HG03439 (cell line): ENCODE data around the gene LRRTM4.

Experiments used
- ATAC-seq: cut with Tn5 transposase; IDR thresholded peaks from one replicate; pipeline ENCODE4 v1.9.1; 2021; ENCODE audit warnings: mild to moderate bottlenecking, moderate library complexity; ENCODE audit not compliant: unreplicated experiment

Gene LRRTM4

DNA sequence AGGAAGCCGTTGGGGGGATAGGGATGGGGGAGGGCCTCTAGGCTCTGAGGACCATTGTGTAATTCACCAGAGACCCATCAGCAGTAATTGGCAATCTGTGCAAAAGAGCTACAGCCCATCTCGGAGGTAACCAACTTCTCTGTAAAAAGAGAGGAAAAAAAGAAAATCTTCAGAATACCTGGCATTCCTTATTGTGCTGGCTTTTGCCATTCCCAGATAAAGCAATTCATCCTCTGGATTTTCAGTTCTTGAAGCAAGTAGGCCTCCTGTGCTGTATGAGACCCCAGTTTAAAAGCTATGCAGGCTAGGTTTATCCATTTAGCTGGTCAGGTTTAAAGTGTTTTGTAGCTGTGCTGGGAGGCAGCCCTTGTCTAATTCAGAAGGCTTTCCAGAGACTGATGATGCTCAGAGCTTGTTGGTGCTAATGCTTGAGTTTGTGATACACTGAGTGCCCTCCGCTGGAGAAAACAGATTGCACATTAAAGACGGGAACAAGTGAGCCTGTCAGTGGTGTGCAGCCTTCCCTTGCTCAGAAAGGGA lies at the start of gene LRRTM4:
Gene LRRTM4 (minus strand): TSS at position 446 of the 540 bp plus-strand sequence.
- no peak for ATAC-seq

DNA sequence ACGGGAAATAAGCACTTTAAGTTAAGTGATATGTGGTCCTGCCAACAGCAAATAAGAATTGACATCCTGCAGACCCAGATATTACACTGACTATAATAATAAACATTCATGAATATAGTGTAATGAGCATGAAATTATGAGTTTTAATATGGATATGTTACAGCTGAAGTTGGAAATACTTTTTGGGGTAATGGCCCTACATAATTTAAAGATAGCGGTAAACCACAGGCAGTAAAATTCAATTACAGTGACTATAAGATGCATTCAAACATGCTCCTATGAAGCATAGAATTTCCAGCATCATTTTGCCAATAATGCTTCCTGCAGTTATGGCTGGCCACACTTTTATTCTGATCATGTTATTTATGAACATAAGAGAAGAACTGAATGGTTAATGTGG lies 49.4 kb upstream of the LRRTM4 start:
- ATAC-seq: no peak

DNA sequence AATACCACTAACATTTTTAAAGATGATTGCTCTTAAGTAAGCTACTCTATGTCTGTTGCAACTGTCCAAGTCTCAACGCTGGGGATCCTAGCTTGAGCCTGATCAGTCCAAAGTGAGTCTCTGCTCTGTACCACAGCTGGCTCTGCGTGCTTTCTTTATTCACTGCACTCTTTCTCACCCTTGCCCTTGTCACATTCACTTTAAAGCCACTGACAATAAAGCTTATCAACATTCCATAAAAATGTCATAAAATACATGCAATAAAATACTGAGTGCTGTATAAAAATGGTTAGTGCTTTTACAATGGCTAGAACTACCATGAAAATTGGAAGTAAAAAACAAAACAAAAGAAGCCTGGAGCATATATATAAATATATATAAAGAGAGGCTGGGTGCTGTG lies 45.5 kb upstream of the LRRTM4 start:
- no peak for ATAC-seq

DNA sequence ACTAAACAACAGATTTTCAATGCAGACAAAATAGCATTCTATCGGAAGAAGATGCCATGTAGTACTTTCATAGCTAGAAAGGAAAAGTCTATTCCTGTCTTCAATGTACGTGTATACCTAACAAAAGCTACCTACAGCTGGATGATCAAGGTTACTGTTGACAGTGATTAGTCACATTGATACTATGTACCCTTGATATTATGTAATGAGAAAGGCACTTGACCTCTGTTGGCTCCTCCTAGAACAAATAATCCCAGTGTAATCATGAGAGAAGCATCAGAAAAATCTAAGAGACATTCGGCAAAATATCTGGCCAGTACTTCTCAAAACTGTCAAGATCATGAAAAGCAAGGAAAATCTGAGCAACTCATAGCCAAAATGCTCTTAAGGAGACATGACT lies 44.4 kb upstream of the LRRTM4 start:
- no peak for ATAC-seq

DNA sequence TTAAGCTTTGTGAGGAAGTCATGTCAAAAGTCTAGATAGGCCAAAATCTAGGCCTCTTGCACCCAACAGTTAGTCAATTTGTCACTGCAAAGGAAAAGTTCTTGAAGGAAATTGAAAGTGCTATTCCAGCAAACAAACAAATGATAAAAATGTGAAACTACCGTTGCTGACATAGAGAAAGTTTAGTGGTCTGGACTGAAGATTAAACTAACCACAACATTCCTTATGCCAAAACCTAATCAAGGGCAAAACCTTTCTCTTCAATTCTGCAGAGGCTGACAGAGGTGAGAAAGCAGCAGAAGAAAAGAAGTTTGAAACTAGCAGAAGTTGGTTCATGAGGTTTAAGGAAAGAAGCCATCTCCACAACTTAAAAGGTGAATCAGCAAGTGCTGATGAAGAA lies 44.0 kb upstream of the LRRTM4 start:
- no peak for ATAC-seq

DNA sequence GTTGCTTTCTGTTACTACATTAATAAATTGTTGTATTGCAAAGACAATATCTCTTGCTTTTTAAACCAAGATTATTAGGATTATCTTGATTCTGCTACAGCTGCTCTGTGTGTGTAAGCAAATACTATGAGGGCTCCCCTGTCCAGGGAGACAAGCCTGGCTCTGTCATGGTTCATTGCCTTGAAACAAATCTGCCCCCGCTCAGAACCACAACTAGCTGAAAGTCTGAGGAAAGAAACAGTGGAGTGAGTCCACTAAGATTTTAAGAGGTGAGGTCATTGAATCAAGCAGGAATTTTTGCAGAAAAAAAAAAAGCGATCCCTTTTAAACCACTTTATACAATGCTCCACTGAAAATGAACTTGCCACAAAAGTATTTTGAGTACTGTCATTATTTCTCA lies 30.8 kb upstream of the LRRTM4 start:
- ATAC-seq: no peak

DNA sequence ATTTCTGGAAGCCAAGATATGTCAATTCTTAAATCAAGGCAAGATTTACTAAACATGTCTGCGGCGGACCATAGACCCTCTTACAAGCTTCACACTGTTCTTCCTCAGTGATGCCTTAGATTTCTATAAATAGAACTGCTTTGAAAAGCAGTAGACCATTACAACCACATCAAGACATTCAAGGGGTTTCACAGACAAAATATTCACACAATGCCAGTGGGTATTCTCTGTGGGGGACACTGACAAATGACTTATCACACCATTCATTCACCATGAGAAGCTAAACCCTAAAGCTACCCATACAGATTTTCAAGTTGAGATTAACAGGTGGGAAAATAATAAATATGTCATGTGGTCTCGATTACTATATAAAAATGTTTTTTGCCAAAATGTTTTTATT lies 15.9 kb upstream of the LRRTM4 start:
- no peak for ATAC-seq

DNA sequence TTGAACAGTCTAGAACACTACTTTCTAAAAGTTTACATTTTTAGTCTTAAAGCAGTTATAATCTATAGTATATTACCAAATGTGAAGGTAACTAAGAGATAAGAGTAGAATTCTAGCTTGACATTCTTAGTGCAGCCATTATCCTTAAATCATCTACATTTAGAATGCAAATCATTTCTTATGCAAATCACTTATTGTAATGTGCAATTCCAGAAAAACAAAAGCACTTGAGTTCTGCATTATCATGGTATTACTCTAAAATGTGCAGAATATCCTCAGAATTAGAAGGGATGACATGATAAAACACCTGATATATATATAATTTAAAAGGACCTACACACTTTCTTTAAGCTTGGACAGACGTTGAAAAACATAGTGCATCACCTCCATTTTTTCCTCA lies 712 bp upstream of the LRRTM4 start:
- ATAC-seq: no peak

DNA sequence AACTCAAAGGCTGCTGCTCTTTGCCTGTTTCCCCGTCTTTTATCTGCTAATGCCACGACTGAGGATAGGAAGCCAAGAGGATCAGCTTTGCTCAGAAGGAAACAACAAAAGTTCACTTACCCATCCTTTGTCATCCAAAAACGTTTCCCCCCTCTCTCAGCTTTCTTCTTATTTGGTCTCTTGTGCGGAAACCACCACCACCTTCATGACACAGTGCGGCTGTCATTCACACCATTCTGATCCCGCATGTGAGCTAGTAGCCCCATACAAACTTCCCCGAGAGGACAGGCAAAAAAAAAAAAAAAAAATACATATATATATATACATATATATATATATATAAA lies 656 bp downstream of the LRRTM4 start:
- ATAC-seq: no peak

DNA sequence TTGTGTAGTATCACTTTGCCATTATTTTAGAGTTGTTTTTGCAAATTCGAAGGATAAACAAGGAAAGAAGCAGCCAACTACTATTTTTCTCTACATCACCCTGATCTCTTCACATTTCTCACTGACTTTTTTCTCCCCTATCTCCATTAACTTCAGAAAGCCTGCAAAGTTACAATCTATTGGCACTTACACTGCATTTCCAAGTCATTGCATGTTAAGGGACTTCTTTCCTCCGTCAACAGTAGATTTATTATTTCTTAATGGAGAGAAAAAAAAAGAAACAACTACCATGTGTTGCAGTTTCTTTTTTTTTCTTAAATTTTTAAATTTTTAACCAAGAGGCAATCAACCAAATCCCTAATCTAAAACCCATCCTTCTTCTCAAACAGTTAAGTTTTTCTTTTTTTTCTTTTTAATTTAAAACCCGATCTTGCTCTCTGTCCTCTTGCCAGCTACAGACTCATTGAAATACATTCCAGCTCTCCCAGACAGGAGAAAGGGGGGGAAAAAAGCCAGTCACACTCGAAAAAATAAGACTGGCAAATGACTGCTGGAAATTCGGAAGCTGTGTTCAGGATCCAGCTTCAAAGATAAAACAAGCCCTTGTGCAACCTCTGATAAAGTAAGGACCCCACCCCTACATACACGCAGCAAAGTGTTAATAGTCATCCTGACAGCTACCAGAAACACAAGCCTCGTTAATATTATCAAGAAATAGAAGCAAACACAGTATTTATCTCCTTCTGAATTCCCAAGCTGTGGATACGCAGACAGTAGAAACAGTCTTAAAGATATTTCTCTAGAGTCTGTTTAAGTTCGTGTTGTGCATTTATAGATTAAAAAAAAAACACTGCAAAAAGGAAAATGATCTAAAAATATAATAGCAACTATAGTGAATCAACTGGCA lies 1.3 kb downstream of the LRRTM4 start:
- ATAC-seq: no peak

DNA sequence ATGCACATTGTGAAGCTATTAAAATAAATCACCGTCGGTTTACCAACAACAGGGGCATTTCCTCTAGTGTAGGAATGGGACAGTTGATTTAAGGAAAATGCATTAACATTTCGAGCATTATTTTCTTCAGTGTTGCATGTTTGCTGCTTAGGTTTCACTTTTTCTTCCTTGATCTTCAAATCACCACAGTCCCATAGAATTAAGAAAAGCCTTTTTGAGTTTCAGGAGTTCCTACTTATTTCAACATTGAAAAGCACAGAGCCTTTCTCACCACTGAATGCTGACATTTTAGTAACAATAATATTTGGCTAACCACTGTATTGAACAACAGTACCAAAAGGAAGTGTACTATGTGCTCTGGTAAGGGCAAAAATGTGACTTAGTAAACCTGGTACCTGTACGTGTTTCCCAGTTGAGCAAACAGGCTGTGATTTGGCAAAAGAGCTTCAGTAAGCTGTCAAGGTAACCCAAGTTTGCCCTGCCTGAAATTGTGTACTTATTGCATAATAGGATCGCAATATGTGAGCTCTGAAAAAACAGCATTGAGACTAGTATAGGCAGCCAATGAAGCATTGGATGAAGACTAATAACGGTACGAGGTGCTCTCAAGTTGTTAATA lies 2.2 kb downstream of the LRRTM4 start:
- no peak for ATAC-seq

DNA sequence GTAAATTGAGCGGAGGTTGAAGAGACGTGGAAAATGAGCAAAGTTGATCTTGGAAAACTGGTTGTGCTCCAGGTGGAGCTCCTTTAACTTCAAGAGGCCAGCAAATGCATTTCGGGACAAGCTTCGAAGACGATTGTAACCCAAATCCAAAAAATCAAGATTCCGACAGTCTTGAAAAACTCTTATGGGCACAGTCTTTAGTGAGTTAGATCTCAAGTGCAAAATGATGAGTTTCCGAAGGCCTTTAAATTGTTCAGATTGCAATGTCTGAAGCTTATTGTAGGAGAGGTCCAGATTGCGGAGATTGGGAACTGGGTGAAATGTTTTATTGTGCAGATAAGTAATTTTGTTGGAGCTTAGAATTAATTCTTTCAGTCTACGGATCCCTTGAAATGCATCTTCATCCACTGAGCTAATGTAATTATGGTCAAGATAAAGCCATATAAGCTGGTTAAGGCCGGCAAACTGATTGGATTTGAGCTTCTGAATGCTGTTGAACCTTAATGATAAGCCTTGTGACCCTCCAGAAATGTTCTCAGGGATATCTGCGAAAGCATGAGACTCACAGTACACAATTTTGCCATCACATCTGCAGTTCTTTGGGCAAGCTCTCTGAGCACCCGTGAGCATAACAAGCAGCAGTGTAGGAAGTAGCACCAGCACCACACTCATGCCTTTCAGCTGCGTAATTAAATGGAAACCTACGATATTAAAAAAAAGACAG lies 2.9 kb downstream of the LRRTM4 start:
- ATAC-seq: no peak

DNA sequence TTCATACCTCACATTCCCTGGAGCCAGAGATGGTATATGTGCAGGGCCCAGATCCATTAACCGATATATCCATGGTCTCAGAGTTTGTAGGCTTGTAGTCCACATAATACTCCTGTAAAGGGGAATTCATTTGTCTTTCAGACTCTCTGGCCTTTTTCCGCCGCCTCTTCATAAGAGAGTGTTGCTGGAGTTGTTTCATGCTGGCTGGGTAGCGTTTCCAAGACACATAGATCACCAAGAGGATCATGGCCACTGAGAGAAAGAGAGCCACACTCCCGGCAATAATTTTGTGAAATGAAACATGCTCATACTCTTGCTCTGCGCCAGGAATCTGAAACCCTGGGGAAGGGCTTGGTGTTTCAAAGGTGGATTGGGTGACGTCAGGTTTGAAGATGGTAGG lies 3.9 kb downstream of the LRRTM4 start:
- no peak for ATAC-seq

DNA sequence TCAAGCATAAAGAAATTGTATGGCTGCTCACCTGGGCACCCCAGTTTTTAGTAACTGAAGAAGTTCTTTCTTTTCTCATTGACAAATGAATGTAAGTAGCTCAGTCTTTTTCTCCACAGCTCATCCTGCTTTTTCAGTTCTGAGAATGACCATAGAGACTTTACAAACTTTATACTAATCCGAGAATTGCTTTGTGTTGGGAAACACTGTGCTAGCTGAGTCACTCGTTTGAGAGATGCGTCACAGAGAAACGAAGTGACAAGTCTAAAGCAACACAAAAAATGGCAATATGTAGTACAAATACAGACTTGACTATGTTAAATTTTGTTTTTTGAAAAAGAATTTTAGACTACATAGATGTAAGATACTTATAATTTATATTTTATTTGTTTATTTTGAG lies 9.0 kb downstream of the LRRTM4 start:
- ATAC-seq: no peak

DNA sequence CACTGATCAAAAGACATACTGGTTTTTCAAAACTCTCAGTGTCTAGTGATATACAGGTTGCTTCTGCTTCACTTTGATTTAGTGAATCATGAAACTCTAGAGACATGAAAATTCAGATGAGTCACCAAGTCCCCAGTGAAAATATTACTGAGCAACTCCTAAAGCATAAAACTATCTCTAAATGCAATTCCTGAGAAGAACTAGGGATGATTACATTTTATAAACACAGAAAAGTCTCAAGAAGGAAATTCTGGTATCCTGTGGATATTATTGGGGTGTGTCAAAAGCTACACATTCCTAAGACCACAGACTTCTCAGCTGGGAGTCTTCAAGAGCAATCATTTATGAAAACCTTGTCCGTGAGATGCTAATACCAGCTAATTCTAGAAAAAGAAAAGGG lies 9.7 kb downstream of the LRRTM4 start:
- no peak for ATAC-seq

DNA sequence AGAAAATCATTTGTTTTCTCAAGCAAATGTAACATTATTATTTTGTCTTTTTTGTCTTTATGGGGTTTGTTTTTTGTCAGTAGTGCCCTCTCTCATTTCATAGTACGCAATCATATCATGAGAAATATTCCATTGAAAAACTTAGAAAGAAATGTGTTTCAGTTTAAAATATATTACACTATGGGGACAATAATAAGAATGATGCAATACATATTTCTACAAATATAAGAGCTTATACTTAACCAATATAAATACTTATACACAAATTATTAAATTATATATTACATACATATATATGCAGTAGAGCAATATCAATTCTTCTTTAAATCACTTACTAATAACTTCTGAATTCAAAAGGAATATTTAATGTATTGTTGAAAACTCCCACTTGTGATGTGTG lies 13.7 kb downstream of the LRRTM4 start:
- no peak for ATAC-seq

DNA sequence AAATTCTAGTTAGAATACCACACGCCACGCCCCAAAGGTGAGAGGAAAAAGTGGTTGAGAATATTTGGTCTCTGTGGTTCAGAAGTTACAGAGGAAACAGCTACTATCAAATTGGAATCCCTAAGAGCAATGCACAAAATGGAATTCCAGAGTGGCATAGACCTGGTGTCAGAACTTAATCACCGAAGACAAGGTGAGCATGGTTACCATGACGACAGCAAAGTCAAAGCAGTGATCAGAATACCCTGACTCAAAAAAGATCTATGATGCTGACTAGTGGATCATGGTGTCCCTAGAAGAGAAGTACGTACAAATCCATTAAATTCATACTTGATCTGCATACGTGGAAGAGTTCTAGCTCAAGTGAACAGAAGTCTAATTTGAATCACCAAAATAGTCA lies 14.5 kb downstream of the LRRTM4 start:
- ATAC-seq: no peak

DNA sequence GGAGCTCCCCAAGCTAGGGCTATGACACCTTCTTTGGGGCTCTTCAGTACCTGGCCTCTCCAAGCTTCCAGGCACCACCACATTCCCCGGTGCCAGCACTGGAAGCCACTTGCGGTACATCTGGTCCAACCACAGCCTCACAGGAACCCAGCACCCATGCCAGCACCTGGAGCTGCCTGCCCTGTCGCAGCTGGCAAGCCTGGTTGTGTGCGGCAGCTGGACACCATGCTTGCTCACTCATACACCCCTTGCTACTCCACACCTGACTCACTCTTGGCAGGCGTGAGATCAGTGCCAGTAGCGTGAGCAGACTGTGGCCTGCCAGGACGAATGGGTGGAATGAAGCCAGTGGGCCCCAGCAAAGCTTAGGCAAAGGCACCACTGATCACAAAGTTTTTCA lies 34.0 kb downstream of the LRRTM4 start:
- no peak for ATAC-seq

DNA sequence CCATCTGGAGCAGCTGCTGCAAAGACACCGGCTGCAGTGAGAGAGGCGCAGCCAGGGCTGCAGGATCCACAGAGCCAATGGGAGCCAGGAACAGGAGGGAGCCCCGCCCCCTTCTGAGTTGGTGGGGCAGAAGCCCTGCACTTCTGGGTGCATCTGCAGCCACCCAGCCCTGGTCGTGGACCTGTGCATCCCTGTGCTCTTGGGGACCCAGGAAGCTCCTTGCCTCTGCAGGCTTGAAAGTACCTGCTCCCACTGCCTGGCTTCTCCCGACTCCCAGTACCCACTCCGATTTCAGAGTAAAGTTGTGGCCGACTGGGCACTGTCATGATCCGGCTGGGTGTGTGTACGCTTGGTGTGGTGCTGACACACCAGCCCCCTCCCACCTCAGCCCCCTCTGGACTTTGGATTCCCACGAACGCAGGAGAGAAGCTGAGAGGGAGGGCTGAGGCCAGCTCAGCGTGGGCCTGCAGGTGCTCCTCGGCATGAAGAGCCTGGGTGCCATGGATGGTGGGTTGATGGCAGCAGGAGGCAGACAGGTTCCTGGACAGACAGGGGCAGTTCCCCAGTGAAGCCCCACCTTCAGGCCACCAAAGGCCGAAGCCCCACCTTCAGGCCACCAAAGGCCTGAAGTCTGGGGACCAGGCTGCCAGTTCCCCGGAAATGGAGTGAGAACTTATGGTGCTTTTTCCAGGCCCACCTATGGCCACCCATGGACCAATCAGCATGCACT lies 34.9 kb downstream of the LRRTM4 start:
- no peak for ATAC-seq

DNA sequence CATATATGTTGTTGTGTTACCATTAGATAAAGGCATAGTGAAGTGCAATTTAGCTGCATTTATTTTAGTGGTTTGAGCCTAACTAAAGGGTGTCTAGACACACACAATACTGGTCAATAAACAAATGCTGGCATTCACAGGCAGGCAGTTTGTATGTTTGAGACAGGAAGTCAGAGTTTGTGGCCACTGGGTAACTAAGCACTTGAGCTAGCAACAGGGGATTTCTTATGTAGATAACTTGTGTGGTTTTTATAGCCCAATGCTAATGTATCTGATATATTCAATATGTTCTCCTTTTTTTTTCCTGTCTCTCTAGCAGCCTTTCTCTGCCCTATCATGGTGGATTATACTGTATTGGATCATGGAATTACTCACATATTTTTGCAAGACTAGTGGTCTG lies 38.1 kb downstream of the LRRTM4 start:
- ATAC-seq: no peak

DNA sequence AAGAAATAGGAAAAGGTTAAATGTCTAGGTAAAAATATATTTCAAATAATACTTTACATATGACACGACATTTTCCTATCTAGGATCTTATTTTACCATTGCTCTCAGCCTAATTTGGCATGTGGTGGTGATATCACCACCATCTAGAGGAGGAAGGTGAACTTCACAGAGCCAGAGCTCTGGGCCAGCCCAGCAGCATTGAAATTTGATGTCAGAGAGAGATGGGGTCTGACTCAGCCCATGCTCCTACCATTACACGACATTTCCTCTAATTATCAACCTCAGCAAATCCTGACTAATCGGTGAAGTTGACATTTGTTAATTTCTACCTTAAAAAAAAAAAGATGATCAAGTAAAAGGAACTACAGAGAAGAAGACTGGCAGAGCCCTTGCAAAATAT lies 42.3 kb downstream of the LRRTM4 start:
- no peak for ATAC-seq
